Hippocampal formation (tissue), 2 donors: ENCODE results near the gene ARHGAP26.

Experiments
- DNase-seq, 2 donors: peaks; one replicate each; lab custom pipeline; 2025; lab: John Stamatoyannopoulos, UW

The ARHGAP26 gene

DNA sequence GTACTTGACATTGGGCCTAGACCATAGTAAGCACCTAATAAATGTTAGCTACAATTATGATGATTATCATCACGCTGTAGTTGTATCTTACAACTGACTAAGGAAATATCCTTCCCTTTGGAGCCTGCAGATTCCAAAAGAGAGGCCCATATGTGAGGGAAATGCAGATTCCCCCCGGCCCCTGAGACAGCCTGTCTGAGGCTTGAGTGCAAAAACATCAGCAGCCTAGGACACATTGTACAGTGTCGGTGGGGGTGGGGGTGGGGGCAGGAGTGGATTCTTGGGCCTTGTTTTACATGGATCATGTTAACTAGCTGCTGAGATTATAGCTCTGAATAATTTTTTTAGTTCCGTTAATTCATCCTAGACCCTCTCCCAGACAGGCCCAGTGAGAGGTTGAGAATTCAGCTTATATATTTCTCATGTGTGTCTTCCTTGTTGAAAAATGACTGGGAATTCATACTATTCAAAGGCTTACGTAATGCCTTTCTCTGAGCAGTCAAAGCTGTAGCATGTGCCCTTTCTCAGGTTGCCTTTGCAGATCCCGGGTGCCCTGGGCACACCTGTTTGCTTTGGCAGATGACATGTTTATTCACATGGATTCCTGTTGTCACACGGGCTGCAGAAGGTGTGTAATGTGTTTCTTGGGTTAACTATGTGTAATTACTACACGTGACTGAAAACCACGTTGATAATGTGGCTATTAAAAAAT, 370.5 kb downstream of the ARHGAP26 start:
- DNase-seq: no peak

DNA sequence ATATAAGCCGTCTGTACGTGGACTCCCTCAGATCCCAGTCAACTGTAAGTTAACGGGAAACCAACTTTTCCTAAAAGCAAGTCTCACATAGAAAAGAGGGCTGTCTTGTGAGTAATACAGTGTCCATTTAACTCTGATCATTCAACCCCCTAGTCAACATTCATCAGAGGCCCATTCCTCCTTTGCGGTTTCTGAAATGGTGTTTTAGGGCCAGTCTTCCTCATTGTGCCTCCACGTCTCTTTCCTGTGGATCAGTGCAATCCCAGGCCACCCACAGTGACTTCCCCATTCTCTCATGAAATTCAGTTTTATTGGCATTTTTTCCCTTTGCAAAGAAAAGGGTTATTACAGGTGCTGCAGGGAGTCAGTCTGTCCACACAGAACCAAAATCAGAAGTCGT, 371.5 kb downstream of the ARHGAP26 start:
- no peak for DNase-seq

DNA sequence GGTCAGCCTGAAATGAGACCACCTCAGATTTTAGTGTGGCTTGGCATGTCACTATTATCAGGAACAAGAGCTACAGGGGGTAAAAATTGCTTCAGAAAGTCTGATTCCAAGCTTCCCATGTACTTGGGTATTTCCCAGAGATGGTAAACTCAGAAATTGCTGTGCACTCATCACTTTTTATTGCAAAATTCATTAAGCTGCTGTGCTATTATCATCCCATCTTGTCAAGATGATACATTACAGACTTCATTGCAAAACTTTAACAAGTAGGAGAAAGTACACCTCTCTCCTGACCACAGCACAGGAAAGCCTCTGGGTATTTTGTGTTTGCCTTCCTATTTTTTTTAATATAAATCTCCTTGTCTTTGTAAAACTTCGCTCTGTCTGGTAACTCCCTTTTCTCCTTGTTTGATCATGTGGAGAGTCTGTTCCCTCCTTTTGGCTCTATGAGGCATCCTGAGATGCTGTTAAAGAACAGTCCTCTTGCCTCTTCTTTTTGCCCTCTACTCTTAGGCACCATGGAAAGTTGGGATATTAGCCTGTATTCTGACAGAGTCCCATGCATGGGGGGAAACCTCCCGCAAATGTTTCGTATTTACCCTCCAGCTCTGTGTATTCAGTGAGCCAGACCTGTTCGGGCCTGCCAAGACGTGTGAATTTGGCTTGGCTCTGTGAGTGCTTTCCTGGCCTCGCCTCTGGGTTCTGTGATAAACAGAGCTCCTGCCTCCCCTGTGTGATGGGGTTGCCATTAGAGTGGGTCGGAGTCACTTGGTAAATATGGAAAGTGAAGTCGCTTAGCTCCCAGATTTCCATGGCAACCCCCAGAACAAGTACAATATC, 372.6 kb downstream of the ARHGAP26 start:
- peak; percentile 4 to 53 for DNase-seq

DNA sequence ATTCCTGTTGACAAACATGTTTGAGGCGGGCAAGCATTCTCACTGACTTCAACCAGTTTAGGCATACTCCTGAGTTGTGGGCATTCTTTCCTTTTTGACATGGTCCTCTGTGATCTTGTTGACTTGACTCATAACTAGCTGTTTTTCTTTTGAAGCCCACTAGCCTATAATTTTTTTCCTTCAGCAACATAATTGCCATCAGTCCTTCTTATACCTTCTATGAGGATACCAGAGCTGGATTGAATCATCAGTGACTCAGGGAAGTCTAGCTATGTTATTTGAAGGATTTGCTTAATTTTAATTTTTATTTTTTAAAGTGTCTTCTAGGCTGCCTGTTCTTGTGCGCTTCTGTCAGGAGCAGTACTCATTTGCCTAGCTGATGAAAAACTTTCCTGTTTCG, 373.8 kb downstream of the ARHGAP26 start:
- no peak for DNase-seq

DNA sequence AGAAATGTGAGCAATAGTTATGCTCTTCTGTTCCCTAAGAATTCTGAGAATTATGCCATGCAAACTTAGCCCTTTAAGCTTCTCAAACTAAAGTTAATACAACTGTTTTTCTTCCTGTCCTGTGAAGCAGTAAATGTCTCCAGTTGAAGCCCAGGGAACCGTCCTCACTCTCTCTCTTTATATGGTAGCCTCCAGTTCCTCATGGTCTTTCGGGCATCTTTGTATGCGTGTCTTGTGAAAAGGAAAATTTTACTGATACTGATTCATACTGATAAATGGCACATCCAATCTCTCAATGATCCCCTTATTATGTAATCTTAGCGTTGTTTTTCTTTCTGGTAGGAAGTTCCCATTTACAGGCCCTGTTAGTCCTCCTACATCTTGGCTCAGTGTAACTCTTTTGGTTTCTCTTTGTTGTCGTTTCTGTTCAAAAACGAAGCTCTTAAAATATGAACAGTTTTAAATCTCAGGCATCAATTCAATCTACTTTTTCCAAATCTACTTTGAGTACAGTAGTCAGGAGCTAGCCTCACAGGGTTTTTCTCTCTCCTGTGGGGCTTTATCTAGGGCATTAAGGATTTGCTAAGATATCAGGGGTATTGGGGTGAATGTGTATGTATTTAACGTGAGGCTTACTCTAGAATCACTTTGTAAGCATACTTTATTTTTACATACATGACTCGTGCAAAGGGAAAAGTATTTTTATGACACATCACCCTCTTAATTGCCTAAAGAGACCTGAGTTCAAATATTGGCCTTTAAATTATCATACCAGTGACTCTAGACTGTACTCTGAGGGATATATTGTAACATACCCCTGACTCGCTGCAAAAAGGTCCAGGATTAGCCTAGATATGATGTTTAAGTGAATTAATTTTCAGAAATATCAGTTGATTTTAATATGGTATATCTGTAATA, 375.3 kb downstream of the ARHGAP26 start:
- DNase-seq: no peak

DNA sequence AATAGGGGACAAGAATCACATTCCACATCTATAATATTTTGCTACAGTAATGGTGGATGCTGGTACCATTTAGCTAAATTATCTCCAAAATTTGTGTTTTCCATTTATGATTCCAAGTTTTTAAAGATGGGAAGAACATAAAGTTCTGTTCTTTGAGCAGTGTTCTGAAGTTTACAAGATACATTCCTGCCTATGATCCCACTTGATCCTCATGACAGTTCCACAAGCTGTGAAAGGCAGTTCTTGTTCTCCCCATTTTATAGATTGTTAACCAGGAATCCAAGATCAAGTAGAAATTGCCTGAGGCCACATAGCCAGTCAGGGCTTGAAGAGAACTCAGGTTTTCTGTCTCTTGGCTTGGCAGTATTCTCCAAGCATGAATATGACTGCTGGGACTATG, 376.0 kb downstream of the ARHGAP26 start:
- DNase-seq: no peak

DNA sequence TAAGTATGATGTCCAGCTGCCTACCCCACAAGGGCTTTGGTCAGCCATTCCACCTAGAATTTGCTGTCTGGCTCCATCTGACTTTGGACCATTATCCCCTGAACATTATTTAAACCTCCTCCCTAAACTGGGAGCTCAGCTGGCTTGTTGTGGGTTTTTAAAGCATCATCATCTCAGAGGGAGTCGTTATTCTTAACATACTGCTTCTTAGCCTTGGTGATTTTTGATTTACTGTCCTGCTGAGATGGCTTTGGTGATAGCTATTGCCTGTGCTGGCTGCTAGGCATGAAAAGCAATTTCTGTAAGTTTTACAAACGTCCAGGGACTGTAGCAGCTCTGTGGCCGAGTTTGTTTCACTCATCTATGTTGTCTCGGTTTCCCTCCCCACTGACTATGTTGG, 377.2 kb downstream of the ARHGAP26 start:
- DNase-seq: no peak

DNA sequence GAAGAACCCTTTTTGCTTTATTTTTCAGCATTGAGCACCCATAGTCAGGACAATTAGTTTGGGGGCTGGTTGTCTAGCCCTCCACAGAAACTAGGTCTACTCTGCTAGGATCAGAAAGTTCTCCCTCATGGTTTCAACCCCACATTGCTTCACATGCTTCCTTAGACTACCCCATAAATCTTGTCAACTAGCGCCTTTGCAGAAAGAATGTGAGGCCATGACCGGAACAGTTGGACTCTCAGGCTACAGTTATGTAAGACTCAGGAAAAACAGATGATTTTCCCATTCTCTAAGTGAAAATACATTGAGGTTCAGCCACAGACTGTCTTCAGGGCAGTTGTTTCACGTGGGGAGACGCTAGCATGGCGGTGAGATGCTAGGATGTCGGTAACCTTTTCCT, 377.7 kb downstream of the ARHGAP26 start:
- DNase-seq: no peak

DNA sequence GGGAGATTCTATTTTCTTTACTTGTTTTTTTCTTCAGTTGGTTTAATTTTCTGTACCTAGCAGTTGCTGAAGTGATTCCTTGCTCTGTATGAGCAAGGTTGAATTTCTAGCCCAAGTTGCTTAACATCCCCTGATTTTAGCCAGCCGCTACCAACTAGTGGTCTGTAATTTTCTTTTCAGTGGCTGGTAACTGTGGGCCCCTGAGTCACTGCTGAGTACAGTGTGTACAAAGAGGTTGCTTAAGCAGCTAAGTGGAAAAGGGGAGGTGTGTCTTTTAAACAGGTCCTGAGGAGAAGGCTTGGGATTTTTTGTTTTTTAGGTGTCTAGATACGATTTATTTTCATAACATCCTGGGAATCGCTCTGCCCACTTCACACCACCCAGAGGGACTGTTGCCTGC, 378.6 kb downstream of the ARHGAP26 start:
- no peak for DNase-seq

DNA sequence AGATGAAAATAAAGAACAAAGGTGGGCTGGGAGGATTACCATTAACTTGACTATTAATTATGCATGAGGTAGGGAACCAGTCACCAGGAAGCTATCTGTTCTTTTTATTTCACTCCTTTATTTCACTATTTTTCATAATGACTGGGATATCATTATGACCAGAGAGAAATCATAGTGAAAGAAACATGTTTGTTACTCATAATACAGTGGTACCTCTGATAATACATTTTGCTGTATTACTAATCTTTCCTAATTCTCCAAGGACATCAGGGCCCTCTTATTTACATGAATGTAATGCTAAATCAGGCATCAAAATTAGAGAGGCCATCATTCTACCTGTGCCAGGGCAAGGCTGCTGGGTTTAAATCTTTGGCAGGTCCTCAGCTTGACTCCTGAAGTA, 379.6 kb downstream of the ARHGAP26 start:
- DNase-seq: no peak

DNA sequence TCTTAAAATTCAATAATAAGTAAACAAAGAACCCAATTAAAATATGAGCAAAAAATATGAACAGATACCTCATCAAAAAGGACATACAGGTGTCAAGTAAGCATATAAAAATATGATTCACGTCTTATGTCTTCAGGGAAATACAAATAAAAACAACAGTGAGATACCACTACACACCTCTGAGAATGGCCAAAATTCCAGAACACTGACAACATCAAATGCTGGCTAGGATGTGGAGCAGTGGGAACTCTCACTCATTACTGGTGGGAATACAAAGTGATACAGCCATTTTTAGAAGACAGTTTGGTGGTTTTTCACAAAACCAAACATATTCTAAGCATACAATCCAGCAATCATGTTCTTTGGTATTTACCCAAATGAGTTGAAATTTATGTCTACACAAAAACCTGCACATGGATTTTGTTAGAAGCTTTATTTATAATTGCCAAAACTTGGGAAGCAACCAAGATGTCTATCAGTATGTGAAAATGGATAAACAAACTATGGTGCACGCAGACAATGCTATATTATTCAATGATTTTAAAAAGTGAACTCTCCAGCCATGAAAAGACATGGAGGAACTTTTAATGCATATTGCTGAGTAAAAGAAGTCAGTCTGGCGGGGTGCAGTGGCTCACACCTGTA, 381.0 kb downstream of the ARHGAP26 start:
- no peak for DNase-seq

DNA sequence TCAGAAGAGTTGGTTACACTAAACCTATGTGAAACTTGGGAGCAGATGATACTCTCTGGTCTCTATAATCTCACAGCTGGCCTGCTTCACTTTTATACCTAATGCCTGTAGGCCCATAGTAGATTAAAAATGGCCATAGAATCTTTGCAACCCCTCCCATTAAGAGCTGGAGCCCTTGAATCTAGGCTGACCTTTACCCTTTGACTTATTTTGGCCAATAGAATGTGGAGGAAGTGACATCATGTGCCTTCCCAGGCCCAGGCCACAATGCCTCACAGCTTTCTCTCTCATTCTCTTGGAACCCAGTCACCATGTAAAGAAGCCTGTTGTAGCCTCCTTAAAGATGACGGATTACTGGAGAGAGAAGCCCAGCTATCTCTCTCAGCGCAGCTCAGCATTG, 382.3 kb downstream of the ARHGAP26 start:
- no peak for DNase-seq

DNA sequence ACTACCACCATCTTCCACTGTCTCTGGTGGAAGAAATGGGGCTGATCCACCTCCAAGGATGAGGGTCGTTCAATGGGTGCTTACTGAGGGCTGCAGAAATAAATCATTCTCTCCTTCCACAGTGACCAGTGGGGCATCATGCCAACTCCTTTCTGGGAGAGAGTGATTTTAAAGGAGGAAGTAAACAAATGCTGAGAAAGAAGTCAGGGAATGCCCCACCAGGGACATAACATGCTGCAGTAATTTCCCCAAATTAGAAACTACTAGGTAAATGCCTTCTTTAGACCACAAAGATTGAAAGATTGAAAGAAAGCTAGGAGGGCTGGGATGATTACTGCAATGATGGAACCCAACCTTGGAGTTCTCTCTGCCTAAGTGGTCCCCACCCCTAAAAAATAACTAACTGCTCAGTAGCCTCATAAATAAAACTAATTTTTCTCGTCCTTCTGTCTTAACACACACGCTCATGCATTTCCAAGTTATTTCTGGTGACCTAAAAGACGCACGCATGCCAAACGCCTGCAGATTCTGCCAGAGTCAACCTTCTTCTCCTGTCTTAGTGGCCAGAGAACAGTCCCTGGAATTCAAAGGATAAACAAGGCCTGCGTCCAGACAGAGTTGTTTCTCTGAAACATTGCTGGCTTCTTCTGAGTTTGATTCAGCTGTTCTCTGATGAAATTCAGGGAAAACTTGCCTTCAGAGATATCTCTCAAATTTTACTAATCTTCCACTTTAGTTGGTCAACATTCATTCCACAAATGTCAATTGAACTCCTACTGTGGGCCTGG, 383.3 kb downstream of the ARHGAP26 start:
- no peak for DNase-seq

DNA sequence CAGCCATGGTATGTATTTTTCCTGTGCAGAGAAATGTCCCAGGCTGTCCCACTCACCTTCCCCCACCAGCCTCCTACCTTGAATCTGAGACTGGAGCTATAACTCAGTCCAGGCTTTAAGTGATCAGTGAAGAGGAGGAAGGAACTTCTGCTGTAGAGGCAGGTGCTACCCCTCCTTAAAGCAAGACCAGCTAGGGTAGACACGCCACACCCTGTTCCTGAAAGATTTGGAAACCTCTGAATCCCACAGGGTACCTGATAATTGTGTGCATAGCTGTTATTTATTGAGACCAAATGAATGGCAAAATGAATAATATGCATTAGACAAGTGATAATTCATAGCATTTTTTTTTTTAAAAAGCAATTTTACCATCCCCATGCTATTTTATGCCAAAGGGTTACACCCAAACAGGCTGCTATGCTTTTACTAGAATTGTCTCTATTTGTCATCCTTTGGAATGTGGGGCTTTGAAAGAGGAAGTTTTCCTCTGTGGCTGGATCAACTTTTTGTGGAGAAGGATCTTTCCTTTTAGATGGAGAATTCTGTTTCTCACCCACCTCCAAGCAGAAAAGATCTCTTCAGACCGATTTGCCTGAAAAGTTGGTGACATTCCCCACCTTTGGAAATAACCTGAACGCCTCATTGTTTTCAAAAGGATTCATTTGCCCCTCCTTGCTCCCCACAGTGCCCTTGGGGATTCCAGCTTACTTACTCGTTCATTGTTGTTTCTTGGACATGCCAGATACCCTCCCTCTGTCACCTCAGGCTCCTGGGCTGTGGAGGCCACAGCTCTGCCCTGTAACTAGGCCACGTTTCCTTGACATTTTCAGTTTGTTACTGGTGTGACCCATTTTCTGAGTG, 384.6 kb downstream of the ARHGAP26 start:
- no peak for DNase-seq

DNA sequence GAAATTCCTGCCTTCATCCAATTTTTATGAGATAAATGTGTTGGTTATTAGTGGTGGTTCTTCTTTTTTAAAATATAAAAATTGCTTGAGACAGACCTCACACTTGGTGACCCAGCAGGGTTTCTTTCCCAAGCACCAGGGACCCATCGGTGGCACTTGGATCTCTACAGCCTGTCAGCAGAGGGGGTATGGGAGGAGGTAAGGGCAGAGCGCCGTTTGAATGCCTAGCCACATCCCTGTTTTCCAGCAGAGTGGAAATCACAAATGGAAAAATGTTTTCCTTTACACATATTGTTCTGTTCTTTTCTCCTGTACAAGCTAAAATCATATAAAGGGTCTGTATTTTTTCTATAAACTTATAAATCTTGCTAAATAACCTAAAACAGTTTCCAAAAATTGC, 385.3 kb downstream of the ARHGAP26 start:
- no peak for DNase-seq

DNA sequence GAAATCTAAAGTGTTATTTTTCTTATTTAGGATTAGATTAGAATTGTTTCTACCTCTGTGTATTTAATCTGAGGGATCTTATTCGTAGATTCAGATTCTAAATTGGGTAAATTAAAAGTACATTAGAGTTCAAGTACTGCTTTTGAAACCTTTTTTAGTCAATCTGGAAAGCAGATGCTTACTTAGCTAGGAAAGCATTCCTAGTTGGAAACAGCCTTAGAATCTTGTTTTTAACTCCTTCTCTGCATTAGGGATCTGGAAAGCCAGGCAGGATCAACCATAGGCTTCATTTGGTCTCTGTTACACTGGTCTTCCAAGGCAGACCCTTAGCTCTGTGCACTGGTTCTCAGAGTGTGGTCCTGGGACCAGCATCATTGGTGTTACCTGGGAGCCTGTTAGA, 385.9 kb downstream of the ARHGAP26 start:
- no peak for DNase-seq

DNA sequence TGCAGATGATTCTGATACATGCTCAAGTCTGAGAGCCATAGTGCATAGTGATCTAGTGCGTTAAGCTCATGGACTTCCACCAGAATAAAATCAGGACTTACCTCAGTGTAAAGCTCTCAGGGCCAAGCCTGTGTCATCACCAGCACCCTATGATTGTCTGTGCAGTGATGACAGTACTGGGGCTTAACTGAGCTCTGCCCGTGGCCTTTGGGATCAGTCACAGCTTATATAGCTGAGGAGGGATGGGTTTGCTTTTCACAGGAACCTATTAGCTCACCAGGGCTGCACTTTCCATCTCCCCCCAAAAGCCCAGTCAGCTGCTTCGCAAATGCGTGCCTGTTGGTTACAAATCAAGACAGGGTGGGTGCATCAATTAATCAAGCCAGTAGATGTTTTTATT, 386.4 kb downstream of the ARHGAP26 start:
- DNase-seq: no peak

DNA sequence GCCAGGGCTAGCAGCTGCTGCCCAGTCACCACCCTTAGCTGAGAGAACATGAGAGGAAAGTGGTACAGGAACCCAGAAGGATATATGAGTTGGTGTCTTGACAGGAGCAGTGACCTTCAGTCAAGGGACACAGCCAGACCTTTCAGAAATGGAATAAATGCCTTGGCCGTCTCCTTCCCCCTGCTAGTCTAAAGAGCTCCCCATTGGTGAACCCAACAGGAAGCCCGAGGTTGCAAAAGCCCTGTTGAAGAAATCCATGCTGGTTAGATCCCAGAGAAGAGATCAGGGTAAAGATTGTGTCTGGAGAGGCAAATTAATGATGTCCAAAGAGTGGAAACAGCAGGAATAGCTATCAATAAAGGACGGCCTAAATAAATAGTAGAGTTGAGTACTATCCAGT, 388.9 kb downstream of the ARHGAP26 start:
- no peak for DNase-seq

DNA sequence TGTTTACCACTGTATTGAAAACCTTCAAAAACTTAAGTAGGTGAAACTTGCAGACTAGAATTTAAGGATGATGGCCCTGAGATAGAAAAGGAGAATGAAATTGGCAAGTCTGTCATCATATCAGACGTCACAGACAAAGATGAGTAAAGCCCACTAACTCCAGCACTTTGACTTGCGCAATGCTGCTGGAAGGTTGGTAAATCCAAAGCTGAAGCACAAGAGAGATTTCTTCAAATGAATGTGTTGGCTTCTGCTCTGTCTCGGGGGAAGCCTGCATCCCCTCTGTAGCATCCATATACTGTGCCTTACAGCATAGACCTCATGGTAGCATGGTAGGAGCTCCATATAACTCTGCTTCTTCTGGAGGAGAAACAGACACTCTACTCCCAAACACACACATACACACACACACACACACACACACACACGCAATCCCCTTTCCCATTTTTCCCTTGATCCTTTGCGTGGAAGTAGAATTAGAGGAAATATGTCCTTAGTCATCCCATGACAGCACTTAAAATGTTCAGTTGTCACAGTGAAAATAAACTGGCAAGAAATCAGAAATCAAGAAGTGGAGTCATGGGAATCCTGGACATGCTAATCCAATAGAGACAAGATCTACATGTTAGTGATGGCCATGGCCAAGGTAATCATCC, 391.8 kb downstream of the ARHGAP26 start:
- DNase-seq: no peak

DNA sequence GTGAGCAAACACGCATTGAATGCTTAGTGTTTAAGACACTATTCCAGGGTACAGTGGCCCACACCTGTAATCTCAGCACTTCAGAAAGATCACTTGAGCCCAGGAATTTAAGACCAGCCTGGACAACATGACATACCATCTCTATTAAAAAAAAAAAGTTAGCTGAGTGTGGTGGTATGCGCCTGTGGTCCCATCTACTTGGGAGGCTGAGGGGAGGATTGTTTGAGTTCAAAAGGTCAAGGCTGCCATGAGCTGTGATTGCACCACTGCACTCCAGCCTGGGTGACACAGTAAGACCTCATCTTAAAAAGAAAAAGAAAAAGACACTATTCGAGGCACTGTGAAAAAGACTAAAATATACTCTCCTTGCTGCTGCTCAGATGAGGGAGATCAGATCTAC, 392.6 kb downstream of the ARHGAP26 start:
- DNase-seq: no peak
